ENCODE data around the gene ETS1. TPM values are rescaled to one million over a fixed set of nuclear protein-coding genes. Genes with fewer than 3 reads are reported as not detected.

ETS1 gene
- total and polyA plus RNA-seq, 2 experiments from 2014 or later, result 25.6 to 52.6 TPM

DNA sequence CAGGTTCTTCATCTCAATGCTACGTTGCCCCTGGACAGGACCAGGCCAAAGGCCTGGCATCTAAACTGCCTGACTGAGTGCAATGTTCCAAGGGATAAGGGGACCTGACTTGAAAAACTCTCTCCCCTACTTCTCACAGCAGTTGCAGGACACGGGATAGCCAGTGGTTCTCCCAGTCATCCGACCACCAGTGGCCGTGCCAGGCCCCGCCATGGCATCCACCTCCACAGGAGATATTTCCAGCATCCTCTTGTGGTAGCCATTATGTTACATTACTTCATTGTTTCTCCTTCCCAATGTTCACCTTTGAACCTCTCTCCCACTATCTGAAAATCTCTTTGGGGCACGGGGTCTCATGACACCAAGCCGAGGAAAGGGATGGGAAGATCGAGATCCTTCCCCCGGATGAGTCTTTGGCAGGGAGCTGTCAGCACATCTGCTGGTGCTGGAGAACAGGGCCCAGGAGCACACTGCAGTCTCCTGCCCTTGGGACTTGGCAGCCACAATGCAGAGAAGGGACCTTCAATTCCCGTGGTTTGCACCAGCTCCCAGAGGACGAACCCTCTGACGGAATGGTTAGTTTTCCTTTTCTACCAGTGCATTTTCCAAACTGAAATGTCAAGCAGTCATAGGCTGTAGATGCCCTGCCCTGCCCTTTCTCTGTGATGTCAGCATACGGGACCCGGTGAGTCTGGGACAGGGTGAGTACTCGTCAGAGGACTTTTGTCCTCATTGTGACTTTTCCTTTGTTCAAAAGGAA lies 121.2 kb downstream of the ETS1 start:
- Histone ChIP-seq H3K27me3 (ENCODE audit: insufficient read depth) (no peaks in the 10 kb centered on the region), H3K4me3 (no peak overlapping the region), H4K20me1 (replicated peaks; ENCODE audit: insufficient read depth) (no peaks in the 10 kb centered on the region; the same call in 1 of the 2 replicates), H3K4me1 (ENCODE audit: insufficient read depth) (no peaks in the 10 kb centered on the region; the same call in 1 of the 2 replicates), H3K9me2 (ENCODE audit: insufficient read depth) (no peaks in the 10 kb centered on the region), H3K79me2 (replicated peaks; ENCODE audit: insufficient read depth) (no peaks in the 10 kb centered on the region; the same call in 1 of the 2 replicates), H2AFZ (no peak overlapping the region), H3K27ac (ENCODE audit: low read depth) (no peak overlapping the region), H3F3A (replicated peaks; ENCODE audit: low read depth) (no peaks in the 10 kb centered on the region), H3K4me2 (no peak overlapping the region), H3K36me3 (ENCODE audit: insufficient read depth) (0 out of 2 replicates have a peak, but pooled peaks cover 7% of the 10 kb centered on the region)
- TF ChIP-seq CREB1 (CRISPR knock-in tag; IDR thresholded peaks at IDR 0.05; ENCODE audit: low read depth) (no peak), NANOG (IDR thresholded peaks at IDR 0.05; ENCODE audit: borderline replicate concordance) (no peak), ZNF462 (CRISPR knock-in tag; IDR thresholded peaks at IDR 0.05) (no peak), EZH2phosphoT487 (IDR thresholded peaks at IDR 0.05; ENCODE audit: unreplicated experiment) (no peak), REST (IDR thresholded peaks at IDR 0.05; ENCODE audit: unreplicated experiment) (no peak), POLR2AphosphoS5 (IDR thresholded peaks at IDR 0.05; ENCODE audit: low read depth) (no peak)
- TF ChIP-seq, protein P1, sequence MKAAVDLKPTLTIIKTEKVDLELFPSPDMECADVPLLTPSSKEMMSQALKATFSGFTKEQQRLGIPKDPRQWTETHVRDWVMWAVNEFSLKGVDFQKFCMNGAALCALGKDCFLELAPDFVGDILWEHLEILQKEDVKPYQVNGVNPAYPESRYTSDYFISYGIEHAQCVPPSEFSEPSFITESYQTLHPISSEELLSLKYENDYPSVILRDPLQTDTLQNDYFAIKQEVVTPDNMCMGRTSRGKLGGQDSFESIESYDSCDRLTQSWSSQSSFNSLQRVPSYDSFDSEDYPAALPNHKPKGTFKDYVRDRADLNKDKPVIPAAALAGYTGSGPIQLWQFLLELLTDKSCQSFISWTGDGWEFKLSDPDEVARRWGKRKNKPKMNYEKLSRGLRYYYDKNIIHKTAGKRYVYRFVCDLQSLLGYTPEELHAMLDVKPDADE (IDR thresholded peaks at IDR 0.05), result no peak
- no peaks in the 10 kb centered on the region for H3K27me3 Mint-ChIP-seq (ENCODE audit: insufficient read depth, low read depth, poor library complexity)
- DNase-seq (ENCODE audit: low spot score) (no peak), ATAC-seq (no peak)
- H3K4me1 Mint-ChIP-seq, result peaks cover 5% of the 10 kb centered on the region; the same call in 2 of the 3 replicates
- peaks cover 5% of the 10 kb centered on the region; the same call in 1 of the 3 replicates for H3K36me3 Mint-ChIP-seq (ENCODE audit: low read depth)
- H3K27ac Mint-ChIP-seq, result no peak overlapping the region
- no peaks in the 10 kb centered on the region for H3K9me3 Mint-ChIP-seq
- no peak overlapping the region for H3K4me3 Mint-ChIP-seq
